Neuronal stem cell (in vitro differentiated cells): ENCODE data around the gene HEPACAM. TPM values are rescaled to one million over a fixed set of nuclear protein-coding genes. Genes with fewer than 3 reads are reported as not detected.

Experiments used
- DNase-seq: peaks from one replicate; pipeline ENCODE4 v3.0.0-alpha.2; 2013; ENCODE audit warnings: low spot score
- H2AFZ ChIP-seq: one replicate; pipeline ENCODE4 v1.6.1; 2013; ENCODE audit warnings: mild to moderate bottlenecking, low read length, inconsistent platforms
- H2AK5ac ChIP-seq: 2 replicates; pipeline ENCODE4 v1.6.1; 2013; ENCODE audit warnings: low read depth, mild to moderate bottlenecking, inconsistent platforms, low read length, moderate library complexity, mixed read lengths
- H2BK120ac ChIP-seq: 2 replicates; pipeline ENCODE4 v1.6.1; 2013; ENCODE audit warnings: low read depth, mild to moderate bottlenecking, inconsistent platforms, low read length, moderate library complexity, mixed read lengths
- H2BK12ac ChIP-seq: one replicate; pipeline ENCODE4 v1.6.1; 2013; ENCODE audit warnings: low read length, inconsistent platforms
- H2BK15ac ChIP-seq: 2 replicates; pipeline ENCODE4 v1.6.1; 2013; ENCODE audit warnings: mild to moderate bottlenecking, low read length, inconsistent platforms, mixed read lengths
- H2BK5ac ChIP-seq: one replicate; pipeline ENCODE4 v1.6.1; 2013; ENCODE audit warnings: inconsistent platforms, mild to moderate bottlenecking, low read length, moderate library complexity
- H3K14ac ChIP-seq: one replicate; pipeline ENCODE4 v1.6.1; 2013; ENCODE audit warnings: low read length, inconsistent platforms
- H3K18ac ChIP-seq: 2 replicates; pipeline ENCODE4 v1.6.1; 2013; ENCODE audit warnings: low read length, inconsistent platforms
- H3K23ac ChIP-seq: 2 replicates; pipeline ENCODE4 v1.6.1; 2013; ENCODE audit warnings: low read depth, mild to moderate bottlenecking, mixed read lengths, low read length, inconsistent platforms; ENCODE audit not compliant: poor library complexity
- H3K27ac ChIP-seq: replicated peaks from 3 replicates; pipeline ENCODE4 v1.5.1; 2013; ENCODE audit warnings: low read length, inconsistent platforms
- H3K27me3 ChIP-seq, 3 experiments: 2 replicates each; pipeline ENCODE4 v1.6.1; 2013; ENCODE audit warnings: low read length in 3 of 3, mild to moderate bottlenecking in 2 of 3, inconsistent platforms in 1 of 3, low read depth in 1 of 3, mixed read lengths in 1 of 3, moderate library complexity in 1 of 3; ENCODE audit not compliant: control insufficient read depth in 3 of 3, insufficient read depth in 3 of 3
- H3K36me3 ChIP-seq, 2 donors: replicated peaks in 1 of 2; 2 replicates each; pipeline ENCODE4 v1.6.1; 2013; ENCODE audit warnings: low read length in 2 of 2; ENCODE audit not compliant: control insufficient read depth in 2 of 2, insufficient read depth in 2 of 2
- H3K4ac ChIP-seq: 2 replicates; pipeline ENCODE4 v1.6.1; 2013; ENCODE audit warnings: inconsistent platforms, mild to moderate bottlenecking, low read length, moderate library complexity
- H3K4me1 ChIP-seq, 2 donors: 1 replicate in 1 of 2; 2 replicates in 1 of 2; pipeline ENCODE4 v1.6.1; 2013; ENCODE audit warnings: low read length in 2 of 2, low read depth in 1 of 2; ENCODE audit not compliant: control insufficient read depth in 2 of 2, insufficient read depth in 1 of 2
- H3K4me2 ChIP-seq: one replicate; pipeline ENCODE4 v1.6.1; 2013; ENCODE audit warnings: mild to moderate bottlenecking, low read length, inconsistent platforms; ENCODE audit not compliant: insufficient read depth, poor library complexity, severe bottlenecking
- H3K4me3 ChIP-seq, 2 donors: 2 replicates each; pipeline ENCODE4 v1.5.1; 2013; ENCODE audit warnings: low read length in 2 of 2, mild to moderate bottlenecking in 2 of 2, inconsistent platforms in 1 of 2, moderate library complexity in 1 of 2
- H3K79me1 ChIP-seq: one replicate; pipeline ENCODE4 v1.6.1; 2013; ENCODE audit warnings: low read depth, mild to moderate bottlenecking, inconsistent platforms, low read length, moderate library complexity
- H3K9ac ChIP-seq: one replicate; pipeline ENCODE4 v1.6.1; 2013; ENCODE audit warnings: mild to moderate bottlenecking, low read depth, low read length, inconsistent platforms; ENCODE audit not compliant: poor library complexity
- H3K9me3 ChIP-seq, 2 donors: replicated peaks in 1 of 2; 2 replicates each; pipeline versions ENCODE3 to v1.6.1; 2013; ENCODE audit warnings: low read length in 2 of 2, mild to moderate bottlenecking in 2 of 2, inconsistent platforms in 1 of 2, low read depth in 1 of 2, mixed read lengths in 1 of 2, moderate library complexity in 1 of 2; ENCODE audit not compliant: control insufficient read depth in 2 of 2, insufficient read depth in 1 of 2
- H4K8ac ChIP-seq: one replicate; pipeline ENCODE4 v1.6.1; 2013; ENCODE audit warnings: low read depth, mild to moderate bottlenecking, inconsistent platforms, low read length, moderate library complexity
- H4K91ac ChIP-seq: one replicate; pipeline ENCODE4 v1.6.1; 2013; ENCODE audit warnings: low read length, low read depth, mild to moderate bottlenecking, inconsistent platforms; ENCODE audit not compliant: poor library complexity
- WGBS, 2 donors: extraction: QIAGEN DNeasy Blood & Tissue Kit; methylation state at CpG; one replicate each; pipeline ENCODE4 v1.1.7; 2013; ENCODE audit warnings: missing lambda C conversion rate in 2 of 2, mixed read lengths in 1 of 2; ENCODE audit not compliant: insufficient read length in 2 of 2, insufficient replicate concordance in 1 of 2; ENCODE audit errors: extremely low coverage in 2 of 2; 5-methylcytosine and 5-hydroxymethylcytosine counted together
- polyA plus RNA-seq, 2 experiments: library from polyadenylated mRNA; stranded (reverse); fragments of 200-250 nt; gene quantifications; one replicate each; pipeline ENCODE4 v1.2.3, GENCODE V29; 2013

Gene HEPACAM, protein sequence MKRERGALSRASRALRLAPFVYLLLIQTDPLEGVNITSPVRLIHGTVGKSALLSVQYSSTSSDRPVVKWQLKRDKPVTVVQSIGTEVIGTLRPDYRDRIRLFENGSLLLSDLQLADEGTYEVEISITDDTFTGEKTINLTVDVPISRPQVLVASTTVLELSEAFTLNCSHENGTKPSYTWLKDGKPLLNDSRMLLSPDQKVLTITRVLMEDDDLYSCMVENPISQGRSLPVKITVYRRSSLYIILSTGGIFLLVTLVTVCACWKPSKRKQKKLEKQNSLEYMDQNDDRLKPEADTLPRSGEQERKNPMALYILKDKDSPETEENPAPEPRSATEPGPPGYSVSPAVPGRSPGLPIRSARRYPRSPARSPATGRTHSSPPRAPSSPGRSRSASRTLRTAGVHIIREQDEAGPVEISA
- 0.03 TPM for polyA plus RNA-seq (2013, experiment 1 of 2)
- polyA plus RNA-seq (2013, experiment 2 of 2), result 0.01 TPM

DNA sequence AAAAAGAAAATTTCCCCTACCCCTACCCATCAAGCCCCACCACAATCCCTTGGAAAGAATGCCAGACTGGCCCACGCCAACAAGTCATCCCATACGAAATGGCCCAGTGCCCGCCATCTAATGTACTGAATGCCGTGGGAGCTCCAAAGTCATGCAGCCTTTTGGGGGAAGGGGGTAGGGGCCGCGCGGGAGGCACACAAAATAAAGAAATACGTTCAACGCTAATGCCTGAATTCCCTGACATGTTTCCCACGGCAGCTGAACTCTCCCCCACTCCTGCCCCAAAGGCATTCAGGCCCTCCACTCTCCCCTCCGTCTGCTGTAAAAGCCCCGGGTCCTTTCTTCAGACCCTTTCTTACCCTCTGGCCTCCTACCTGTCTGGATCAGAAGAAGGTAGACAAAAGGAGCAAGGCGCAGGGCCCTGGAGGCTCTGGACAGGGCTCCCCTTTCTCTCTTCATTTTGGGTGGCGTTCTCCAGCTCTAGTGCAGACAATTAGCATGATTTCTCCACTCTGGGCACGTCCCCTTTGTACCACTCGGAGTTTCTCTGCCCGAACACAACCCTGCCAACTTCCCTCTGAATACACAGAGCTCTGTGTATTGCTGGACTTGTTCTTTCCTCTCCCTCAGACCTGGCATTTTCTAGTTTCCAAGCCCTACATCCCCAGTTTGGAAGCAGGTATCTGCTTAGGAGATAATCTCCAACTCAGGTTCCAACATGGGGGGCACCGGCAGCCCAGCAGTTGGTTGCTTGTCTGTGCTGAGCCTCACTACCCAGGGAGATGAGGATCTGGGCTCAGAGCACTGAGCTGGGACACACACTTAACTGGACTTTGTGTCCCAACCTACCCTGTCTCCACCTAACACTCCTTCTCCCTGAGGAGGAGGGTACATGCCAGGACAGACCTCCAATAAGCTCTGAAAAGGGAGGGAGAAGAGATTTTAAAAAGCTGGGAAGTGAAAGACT lies at the start of gene HEPACAM:
HEPACAM (minus strand) TSS at position 500 of the 967 bp plus-strand sequence; CDS start at position 459, 41 bp downstream.
- H3K14ac ChIP-seq, result no peak within 1 kb of the TSS
- no peak for DNase-seq
- no peak within 1 kb of the TSS for H2BK5ac ChIP-seq
- no peak within 1 kb of the TSS for H3K4ac ChIP-seq
- no peak within 1 kb of the TSS for H2AFZ ChIP-seq
- no peak within 1 kb of the TSS for H2AK5ac ChIP-seq
- H3K27ac ChIP-seq, result no peak within 1 kb of the TSS
- H3K27me3 ChIP-seq, result peaks cover 0 to 36% (median 0%) of the 10 kb centered on the region in 3 experiments
- H2BK120ac ChIP-seq, result no peak within 1 kb of the TSS
- H4K91ac ChIP-seq, result no peak within 1 kb of the TSS
- no peaks in the 10 kb centered on the region for H3K9me3 ChIP-seq
- H2BK15ac ChIP-seq, result no peak within 1 kb of the TSS
- no CpG with 5 or more reads among the region's 18 CpGs for WGBS, 2 donors
- no peak within 1 kb of the TSS for H3K9ac ChIP-seq
- H4K8ac ChIP-seq, result no peak within 1 kb of the TSS
- H3K4me1 ChIP-seq, result peaks cover 3 to 7% of the 10 kb centered on the region in 2 donors
- H3K36me3 ChIP-seq, result no peaks in the 10 kb centered on the region
- no peak within 1 kb of the TSS for H3K23ac ChIP-seq
- H3K4me2 ChIP-seq, result no peak within 1 kb of the TSS
- H3K4me3 ChIP-seq, result no peak within 1 kb of the TSS
- H3K79me1 ChIP-seq, result no peaks in the 10 kb centered on the region
- peak within 1 kb of the TSS; percentile 4 for H3K18ac ChIP-seq
- no peak within 1 kb of the TSS for H2BK12ac ChIP-seq

DNA sequence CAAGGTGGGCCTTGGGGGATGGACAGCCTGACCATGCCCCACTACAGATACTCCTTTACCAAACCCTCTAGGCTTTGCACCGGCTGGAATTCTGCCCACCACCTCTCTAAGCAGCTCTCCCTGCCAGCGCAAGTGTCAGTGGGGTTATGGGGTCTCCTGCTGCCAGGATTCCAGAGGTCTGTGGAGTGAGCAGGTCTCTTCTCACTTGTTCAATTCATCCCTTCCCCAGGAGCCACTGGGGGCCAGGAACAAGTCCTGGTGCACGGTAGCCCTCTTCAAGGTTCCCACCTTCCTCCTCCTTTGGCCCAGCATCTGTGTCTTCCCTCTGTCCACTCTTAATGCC lies 48.6 kb upstream of the HEPACAM start:
- Histone ChIP-seq H4K8ac (no peak overlapping the region), H3K4ac (no peak overlapping the region), H2BK5ac (no peak overlapping the region), H3K14ac (no peak overlapping the region), H4K91ac (no peak overlapping the region), H3K9me3 (peaks cover 0 to 8% of the 10 kb centered on the region in 2 donors), H3K27me3 (no peaks in the 10 kb centered on the region), H3K23ac (no peak overlapping the region), H3K79me1 (peaks cover 4% of the 10 kb centered on the region), H3K4me3 (no peak overlapping the region), H3K18ac (peak overlapping the region; percentile 28), H3K9ac (no peak overlapping the region), H3K27ac (no peak overlapping the region), H2AK5ac (peak overlapping the region; percentile 90), H2BK15ac (no peak overlapping the region), H2AFZ (no peak overlapping the region), H2BK12ac (no peak overlapping the region), H3K4me1 (peaks cover 0 to 1% of the 10 kb centered on the region in 2 donors), H2BK120ac (no peak overlapping the region), H3K4me2 (no peak overlapping the region), H3K36me3 (peaks cover 0 to 17% of the 10 kb centered on the region in 2 donors)
- no CpG with 5 or more reads among the region's 3 CpGs for WGBS, 2 donors
- no peak for DNase-seq

DNA sequence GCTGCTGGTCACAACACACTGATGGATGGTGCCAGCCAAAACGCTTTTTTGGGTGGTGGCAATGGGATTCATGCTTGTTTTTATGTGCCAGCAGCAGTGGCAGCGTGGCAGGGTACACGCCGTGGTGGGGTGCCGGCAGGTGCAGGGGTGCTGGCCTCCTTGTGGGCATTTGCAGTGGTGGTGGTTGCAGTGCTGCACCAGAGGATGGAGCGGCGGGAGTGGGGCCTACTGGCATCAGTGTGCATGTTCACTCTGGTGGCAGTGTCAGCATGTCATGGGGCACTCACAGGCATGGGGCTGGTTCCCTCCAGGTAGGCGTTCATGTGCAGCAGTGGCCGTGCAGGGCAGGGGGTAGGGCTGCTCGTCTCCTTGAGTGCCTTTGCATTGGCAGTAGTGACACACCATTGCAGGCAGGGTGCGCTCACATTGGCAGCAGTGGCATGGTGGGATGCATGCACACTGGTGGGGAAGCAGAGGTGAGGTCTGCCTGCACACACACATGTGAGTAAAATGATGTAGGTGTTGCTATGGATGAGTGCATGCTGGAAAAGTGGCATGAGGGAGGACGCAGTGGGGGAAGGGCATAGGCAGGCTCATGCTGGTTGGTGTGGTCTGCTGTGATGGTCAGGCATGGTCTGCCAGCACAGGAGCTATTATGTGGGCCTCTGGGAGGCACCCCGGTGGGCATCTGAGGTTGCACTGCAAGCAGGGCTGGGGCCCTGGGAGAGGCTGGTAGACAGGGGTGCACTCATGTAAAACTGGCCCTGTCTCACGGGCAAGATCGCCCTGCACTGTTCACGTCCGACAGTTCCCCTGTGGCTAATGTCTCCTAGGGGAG lies 48.0 kb upstream of the HEPACAM start:
- Histone ChIP-seq H3K79me1 (peaks cover 4% of the 10 kb centered on the region), H3K4me2 (no peak overlapping the region), H3K9me3 (peaks cover 0 to 14% of the 10 kb centered on the region in 2 donors), H3K14ac (peak overlapping the region; percentile 75), H3K9ac (peak overlapping the region; percentile 63), H4K91ac (peak overlapping the region; percentile 79), H2BK15ac (no peak overlapping the region), H3K27ac (no peak overlapping the region), H3K18ac (peak overlapping the region; percentile 78), H2AFZ (no peak overlapping the region), H2BK120ac (no peak overlapping the region), H3K4me3 (no peak overlapping the region), H3K27me3 (no peaks in the 10 kb centered on the region), H2BK5ac (no peak overlapping the region), H3K36me3 (peaks cover 0 to 17% of the 10 kb centered on the region in 2 donors), H4K8ac (peak overlapping the region; percentile 65), H3K4me1 (peaks cover 0 to 1% of the 10 kb centered on the region in 2 donors), H3K4ac (peak overlapping the region; percentile 53), H2AK5ac (peak overlapping the region; percentile 90), H3K23ac (peak overlapping the region; percentile 85), H2BK12ac (no peak overlapping the region)
- DNase-seq, result no peak
- WGBS, 2 donors, result no CpG with 5 or more reads among the region's 17 CpGs
